C4-2B (cell line): Measurements from ENCODE around the gene MCOLN1.

ENCODE experiments used
- CTCF ChIP-seq: fragments of 450-650 bp; conservative IDR thresholded peaks from 2 replicates; pipeline ENCODE4 v1.5.1; 2017; ENCODE audit warnings: mild to moderate bottlenecking
- ZFX ChIP-seq: fragments of 450-650 bp; IDR thresholded peaks from 2 replicates; pipeline ENCODE4 v1.6.1; 2017

- TF ChIP-seq CTCF (no peak), ZFX (no peak)
Observed at GRCh38 chr19:7521551-7522071, 813 bp upstream of the MCOLN1 start.
